ENCODE measurements around the gene PHETA2. TPM values are rescaled to one million over a fixed set of nuclear protein-coding genes. Genes with fewer than 3 reads are reported as not detected.

PHETA2 gene
- total RNA-seq, 1 donor, result 21.2 TPM

- TF ChIP-seq, protein P1, sequence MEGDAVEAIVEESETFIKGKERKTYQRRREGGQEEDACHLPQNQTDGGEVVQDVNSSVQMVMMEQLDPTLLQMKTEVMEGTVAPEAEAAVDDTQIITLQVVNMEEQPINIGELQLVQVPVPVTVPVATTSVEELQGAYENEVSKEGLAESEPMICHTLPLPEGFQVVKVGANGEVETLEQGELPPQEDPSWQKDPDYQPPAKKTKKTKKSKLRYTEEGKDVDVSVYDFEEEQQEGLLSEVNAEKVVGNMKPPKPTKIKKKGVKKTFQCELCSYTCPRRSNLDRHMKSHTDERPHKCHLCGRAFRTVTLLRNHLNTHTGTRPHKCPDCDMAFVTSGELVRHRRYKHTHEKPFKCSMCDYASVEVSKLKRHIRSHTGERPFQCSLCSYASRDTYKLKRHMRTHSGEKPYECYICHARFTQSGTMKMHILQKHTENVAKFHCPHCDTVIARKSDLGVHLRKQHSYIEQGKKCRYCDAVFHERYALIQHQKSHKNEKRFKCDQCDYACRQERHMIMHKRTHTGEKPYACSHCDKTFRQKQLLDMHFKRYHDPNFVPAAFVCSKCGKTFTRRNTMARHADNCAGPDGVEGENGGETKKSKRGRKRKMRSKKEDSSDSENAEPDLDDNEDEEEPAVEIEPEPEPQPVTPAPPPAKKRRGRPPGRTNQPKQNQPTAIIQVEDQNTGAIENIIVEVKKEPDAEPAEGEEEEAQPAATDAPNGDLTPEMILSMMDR (IDR thresholded peaks at IDR 0.05; ENCODE audit: insufficient read depth, low read depth, low read length), result no peak
- DNase-seq (ENCODE audit: low read depth), result no peak
- peak overlapping the region; percentile 77 for H3K4me3 ChIP-seq (ENCODE audit: low read depth, low read length)
Measured at GRCh38 chr22:42074846-42075676, 1.0 kb downstream of the PHETA2 start.

GRCh38 chr22:42076764-42077485, 2.9 kb downstream of the PHETA2 start:
- no peak for DNase-seq (ENCODE audit: low read depth)
- no peak overlapping the region for H3K4me3 ChIP-seq (ENCODE audit: low read depth, low read length)
- TF ChIP-seq, protein P1 (IDR thresholded peaks at IDR 0.05; ENCODE audit: insufficient read depth, low read depth, low read length), result no peak

GRCh38 chr22:42077486-42078125, 3.6 kb downstream of the PHETA2 start:
- no peak overlapping the region for H3K4me3 ChIP-seq (ENCODE audit: low read depth, low read length)
- DNase-seq (ENCODE audit: low read depth), result no peak
- TF ChIP-seq, protein P1 (IDR thresholded peaks at IDR 0.05; ENCODE audit: insufficient read depth, low read depth, low read length), result no peak

GRCh38 chr22:42078469-42079318, 4.6 kb downstream of the PHETA2 start:
- TF ChIP-seq, protein P1 (IDR thresholded peaks at IDR 0.05; ENCODE audit: insufficient read depth, low read depth, low read length), result no peak
- DNase-seq (ENCODE audit: low read depth), result peak; percentile 64
- H3K4me3 ChIP-seq (ENCODE audit: low read depth, low read length), result peak overlapping the region; percentile 85

GRCh38 chr22:42079319-42080251, 5.5 kb downstream of the PHETA2 start, which contains the start of gene SMDT1:
Gene SMDT1 (plus strand): TSS chr22:42079700. CDS start chr22:42079769, 69 bp downstream.
- DNase-seq (ENCODE audit: low read depth), result peak; percentile 99
- TF ChIP-seq, protein P1 (IDR thresholded peaks at IDR 0.05; ENCODE audit: insufficient read depth, low read depth, low read length), result no peak
- peak within 1 kb of the TSS; percentile 85 for H3K4me3 ChIP-seq (ENCODE audit: low read depth, low read length)
